ENCODE measurements around the gene ZCCHC7.

ZCCHC7 gene

DNA sequence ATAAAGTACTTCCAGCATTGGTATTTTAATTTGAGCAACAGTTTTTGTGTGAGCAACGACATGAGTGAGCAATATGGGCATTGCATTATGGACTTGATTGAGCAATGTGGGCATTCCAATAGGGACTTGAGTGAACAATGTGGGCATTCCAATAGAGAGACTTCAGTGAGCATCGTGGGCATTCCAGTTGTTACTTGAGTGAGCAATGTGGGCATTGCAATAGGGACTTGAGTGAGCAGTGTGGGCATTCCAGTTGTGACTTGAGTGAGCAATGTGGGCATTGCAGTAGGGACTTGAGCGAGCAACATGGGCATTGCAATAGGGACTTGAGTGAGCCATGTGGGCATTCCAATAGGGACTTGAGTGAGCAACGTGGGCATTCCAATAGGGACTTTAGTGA, 52.2 kb downstream of the ZCCHC7 start:
- peaks cover 5% of the 10 kb centered on the region for H3K36me3 ChIP-seq (ENCODE audit: insufficient read depth, insufficient read length, low read length)
- no peaks in the 10 kb centered on the region for H3K27me3 ChIP-seq (ENCODE audit: insufficient read depth, insufficient read length)
- H3K4me3 ChIP-seq (ENCODE audit: insufficient read length, low read depth) = no peak overlapping the region
- no peaks in the 10 kb centered on the region for H3K9me3 ChIP-seq (ENCODE audit: insufficient read depth, low read length)
- no peaks in the 10 kb centered on the region for H3K4me1 ChIP-seq (ENCODE audit: insufficient read depth, insufficient read length)
- H3K9ac ChIP-seq (ENCODE audit: insufficient read length, low read depth) = no peak overlapping the region
- TF ChIP-seq ZNF274 (IDR thresholded peaks at IDR 0.05; ENCODE audit: low read depth, low read length) (no peak), SUZ12 (IDR thresholded peaks at IDR 0.05; ENCODE audit: extremely low read depth, insufficient read depth, insufficient read length) (no peak), YY1 (IDR thresholded peaks at IDR 0.05; ENCODE audit: insufficient read depth, insufficient read length) (no peak)
- DNase-seq (ENCODE audit: low read depth, low spot score) = no peak

DNA sequence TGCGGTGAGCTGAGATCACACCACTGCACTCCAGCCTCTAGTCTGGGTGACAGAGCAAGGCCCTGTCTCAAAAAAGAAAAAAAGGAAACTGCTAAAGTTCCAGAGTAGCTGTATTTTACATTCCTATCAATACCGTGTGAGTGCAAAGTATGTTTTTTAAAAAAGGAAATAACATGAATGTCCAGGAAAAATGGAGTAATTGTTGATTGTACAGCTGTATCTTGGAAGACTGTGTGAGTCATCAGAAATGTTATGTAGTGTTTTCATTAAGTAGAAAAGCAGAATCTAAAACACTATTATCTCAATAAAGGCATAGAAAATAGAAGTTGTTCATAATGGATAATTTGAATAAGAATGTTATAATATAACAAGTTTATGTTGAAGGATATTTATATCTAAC, 53.9 kb downstream of the ZCCHC7 start:
- no peak overlapping the region for H3K9ac ChIP-seq (ENCODE audit: insufficient read length, low read depth)
- H3K27me3 ChIP-seq (ENCODE audit: insufficient read depth, insufficient read length) = no peaks in the 10 kb centered on the region
- no peaks in the 10 kb centered on the region for H3K9me3 ChIP-seq (ENCODE audit: insufficient read depth, low read length)
- no peak for TF ChIP-seq ZNF274 (IDR thresholded peaks at IDR 0.05; ENCODE audit: low read depth, low read length)
- no peak for TF ChIP-seq YY1 (IDR thresholded peaks at IDR 0.05; ENCODE audit: insufficient read depth, insufficient read length)
- TF ChIP-seq SUZ12 (IDR thresholded peaks at IDR 0.05; ENCODE audit: extremely low read depth, insufficient read depth, insufficient read length) = no peak
- H3K36me3 ChIP-seq (ENCODE audit: insufficient read depth, insufficient read length, low read length) = peaks cover 5% of the 10 kb centered on the region
- H3K4me1 ChIP-seq (ENCODE audit: insufficient read depth, insufficient read length) = no peaks in the 10 kb centered on the region
- DNase-seq (ENCODE audit: low read depth, low spot score) = no peak
- no peak overlapping the region for H3K4me3 ChIP-seq (ENCODE audit: insufficient read length, low read depth)

DNA sequence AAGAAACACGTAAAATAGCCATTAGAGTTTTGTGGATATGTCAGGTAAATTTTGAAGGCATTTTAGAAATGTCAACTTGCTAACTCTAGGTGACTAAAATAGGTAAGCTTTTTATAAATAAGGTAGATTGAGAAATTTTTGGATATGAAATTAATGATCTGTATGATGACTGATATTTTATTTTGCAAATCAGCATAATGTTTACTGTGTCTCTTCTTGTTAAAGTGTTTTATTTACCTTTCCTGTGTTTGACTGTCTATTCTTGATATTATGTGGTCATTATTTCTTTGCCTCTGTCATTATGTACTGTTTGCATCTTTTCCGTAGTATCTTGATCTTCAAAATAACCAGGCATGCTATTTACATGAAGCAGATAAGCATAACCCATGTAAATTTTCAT, 58.4 kb downstream of the ZCCHC7 start:
- no peaks in the 10 kb centered on the region for H3K9me3 ChIP-seq (ENCODE audit: insufficient read depth, low read length)
- TF ChIP-seq ZNF274 (IDR thresholded peaks at IDR 0.05; ENCODE audit: low read depth, low read length) = no peak
- no peak for TF ChIP-seq SUZ12 (IDR thresholded peaks at IDR 0.05; ENCODE audit: extremely low read depth, insufficient read depth, insufficient read length)
- no peak for TF ChIP-seq YY1 (IDR thresholded peaks at IDR 0.05; ENCODE audit: insufficient read depth, insufficient read length)
- H3K4me1 ChIP-seq (ENCODE audit: insufficient read depth, insufficient read length) = no peaks in the 10 kb centered on the region
- H3K4me3 ChIP-seq (ENCODE audit: insufficient read length, low read depth) = no peak overlapping the region
- no peak for DNase-seq (ENCODE audit: low read depth, low spot score)
- no peak overlapping the region for H3K9ac ChIP-seq (ENCODE audit: insufficient read length, low read depth)
- H3K27me3 ChIP-seq (ENCODE audit: insufficient read depth, insufficient read length) = no peaks in the 10 kb centered on the region
- no peaks in the 10 kb centered on the region for H3K36me3 ChIP-seq (ENCODE audit: insufficient read depth, insufficient read length, low read length)

DNA sequence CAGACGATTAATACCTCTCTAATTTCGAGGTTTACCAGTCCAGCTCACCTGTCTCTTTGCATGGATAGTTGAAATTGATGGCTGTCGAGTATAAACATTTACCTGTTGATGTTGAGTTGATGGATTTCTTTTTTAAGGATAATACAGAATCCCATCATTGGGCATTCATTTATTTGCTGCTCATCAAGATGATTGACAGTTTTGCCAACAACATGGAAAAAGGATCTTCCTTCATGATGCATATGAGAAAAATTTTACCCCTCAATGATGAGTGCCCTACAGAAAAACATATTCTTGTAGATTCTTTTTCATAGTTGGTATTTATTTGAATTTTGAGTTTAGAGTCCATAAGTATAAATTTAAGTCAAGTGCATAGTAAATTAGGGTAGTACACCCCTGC, 59.2 kb downstream of the ZCCHC7 start:
- no peak for DNase-seq (ENCODE audit: low read depth, low spot score)
- TF ChIP-seq YY1 (IDR thresholded peaks at IDR 0.05; ENCODE audit: insufficient read depth, insufficient read length) = no peak
- TF ChIP-seq SUZ12 (IDR thresholded peaks at IDR 0.05; ENCODE audit: extremely low read depth, insufficient read depth, insufficient read length) = no peak
- no peak for TF ChIP-seq ZNF274 (IDR thresholded peaks at IDR 0.05; ENCODE audit: low read depth, low read length)
- Histone ChIP-seq H3K4me3 (ENCODE audit: insufficient read length, low read depth) (no peak overlapping the region), H3K9me3 (ENCODE audit: insufficient read depth, low read length) (no peaks in the 10 kb centered on the region), H3K27me3 (ENCODE audit: insufficient read depth, insufficient read length) (no peaks in the 10 kb centered on the region), H3K4me1 (ENCODE audit: insufficient read depth, insufficient read length) (no peaks in the 10 kb centered on the region), H3K9ac (ENCODE audit: insufficient read length, low read depth) (no peak overlapping the region), H3K36me3 (ENCODE audit: insufficient read depth, insufficient read length, low read length) (no peaks in the 10 kb centered on the region)

DNA sequence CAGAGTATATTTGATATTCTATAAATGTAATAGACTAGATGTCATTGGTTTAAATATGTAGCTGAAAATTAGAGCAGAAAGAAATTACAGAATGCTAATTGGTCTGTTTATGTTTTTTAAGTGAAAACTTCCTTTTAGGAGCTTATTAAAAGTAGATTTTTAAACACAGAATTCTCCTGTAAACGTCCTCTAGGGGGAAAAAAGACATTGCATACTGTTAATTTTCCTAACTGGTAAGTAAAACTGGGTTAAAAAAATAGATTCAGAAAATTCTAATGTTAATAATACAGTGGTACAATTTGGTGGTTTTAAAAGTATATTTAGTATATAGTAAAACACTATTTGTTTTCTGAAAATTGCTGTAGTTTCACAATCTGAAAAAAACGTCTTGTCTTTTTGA, 59.8 kb downstream of the ZCCHC7 start:
- H3K36me3 ChIP-seq (ENCODE audit: insufficient read depth, insufficient read length, low read length) = no peaks in the 10 kb centered on the region
- H3K4me1 ChIP-seq (ENCODE audit: insufficient read depth, insufficient read length) = no peaks in the 10 kb centered on the region
- DNase-seq (ENCODE audit: low read depth, low spot score) = no peak
- no peak overlapping the region for H3K4me3 ChIP-seq (ENCODE audit: insufficient read length, low read depth)
- H3K27me3 ChIP-seq (ENCODE audit: insufficient read depth, insufficient read length) = no peaks in the 10 kb centered on the region
- TF ChIP-seq SUZ12 (IDR thresholded peaks at IDR 0.05; ENCODE audit: extremely low read depth, insufficient read depth, insufficient read length) = no peak
- TF ChIP-seq YY1 (IDR thresholded peaks at IDR 0.05; ENCODE audit: insufficient read depth, insufficient read length) = no peak
- no peak for TF ChIP-seq ZNF274 (IDR thresholded peaks at IDR 0.05; ENCODE audit: low read depth, low read length)
- H3K9me3 ChIP-seq (ENCODE audit: insufficient read depth, low read length) = peaks cover 3% of the 10 kb centered on the region; the same call in 1 of the 2 replicates
- H3K9ac ChIP-seq (ENCODE audit: insufficient read length, low read depth) = no peak overlapping the region

DNA sequence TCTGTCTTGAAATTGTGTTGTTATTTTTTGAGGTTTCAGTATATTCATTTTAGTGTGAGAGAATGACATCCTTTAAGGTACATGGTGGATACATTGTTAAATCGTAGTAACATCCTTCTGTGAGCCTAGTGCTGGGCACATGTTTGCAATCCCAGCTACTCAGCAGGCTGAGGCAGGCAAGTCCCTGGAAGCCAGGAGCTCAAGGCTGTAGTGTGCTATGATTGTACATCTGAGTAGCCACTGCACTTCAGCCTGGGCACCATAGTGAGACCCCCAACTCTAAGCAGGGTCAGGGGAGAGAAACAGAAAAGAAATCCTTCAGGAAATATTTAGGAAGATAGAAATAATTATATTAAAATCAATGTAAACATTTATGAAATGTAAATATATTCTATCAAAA, 62.3 kb downstream of the ZCCHC7 start:
- Histone ChIP-seq H3K27me3 (ENCODE audit: insufficient read depth, insufficient read length) (no peaks in the 10 kb centered on the region), H3K9me3 (ENCODE audit: insufficient read depth, low read length) (peaks cover 8% of the 10 kb centered on the region; the same call in 1 of the 2 replicates), H3K36me3 (ENCODE audit: insufficient read depth, insufficient read length, low read length) (no peaks in the 10 kb centered on the region), H3K9ac (ENCODE audit: insufficient read length, low read depth) (no peak overlapping the region), H3K4me1 (ENCODE audit: insufficient read depth, insufficient read length) (no peaks in the 10 kb centered on the region), H3K4me3 (ENCODE audit: insufficient read length, low read depth) (no peak overlapping the region)
- TF ChIP-seq ZNF274 (IDR thresholded peaks at IDR 0.05; ENCODE audit: low read depth, low read length) (no peak), SUZ12 (IDR thresholded peaks at IDR 0.05; ENCODE audit: extremely low read depth, insufficient read depth, insufficient read length) (no peak), YY1 (IDR thresholded peaks at IDR 0.05; ENCODE audit: insufficient read depth, insufficient read length) (no peak)
- DNase-seq (ENCODE audit: low read depth, low spot score) = no peak

DNA sequence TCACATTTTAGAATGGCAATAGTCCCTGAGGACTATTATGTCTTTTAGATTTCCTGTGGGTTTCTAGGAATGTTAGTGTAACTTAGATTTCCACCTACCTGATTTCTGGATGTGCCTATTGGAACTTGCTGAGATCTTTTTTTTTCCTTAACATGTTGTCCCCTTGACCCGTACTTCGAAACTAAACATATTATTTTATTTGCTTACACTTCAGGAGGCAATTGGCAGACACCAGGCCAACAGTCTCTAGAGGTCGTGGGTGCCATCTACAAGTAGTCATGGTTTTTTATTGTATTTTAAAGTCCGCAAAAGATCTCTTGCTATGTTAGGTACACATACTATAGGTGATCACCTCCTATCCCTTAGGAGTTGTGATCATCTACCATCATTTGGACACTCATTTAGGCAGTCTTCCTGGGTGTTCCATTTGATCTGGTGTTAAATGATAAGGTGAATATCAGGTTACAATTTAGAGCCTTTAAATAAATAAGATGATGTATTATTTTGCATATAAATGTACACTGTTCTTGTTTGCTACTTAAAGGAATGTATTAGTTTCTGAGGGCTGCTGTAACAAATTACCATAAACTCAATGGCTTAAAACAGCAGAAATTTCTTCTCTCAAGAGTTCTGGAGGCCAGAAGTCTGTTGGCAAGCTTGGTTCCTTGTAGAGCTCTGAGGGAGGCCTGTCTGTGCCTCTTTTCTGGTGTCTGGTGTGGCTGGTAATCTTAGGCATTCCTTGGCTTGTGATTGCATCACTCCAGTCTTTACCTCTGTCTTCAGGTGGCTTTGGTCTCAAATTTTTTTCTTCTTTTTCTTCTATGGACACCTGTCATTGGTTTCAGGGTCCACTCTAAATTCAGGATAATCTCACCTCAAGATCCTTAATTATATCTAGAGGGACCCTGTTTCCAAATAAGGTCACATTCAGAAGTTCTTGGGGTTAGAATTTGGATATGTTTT, 64.8 kb downstream of the ZCCHC7 start:
- TF ChIP-seq YY1 (IDR thresholded peaks at IDR 0.05; ENCODE audit: insufficient read depth, insufficient read length) = no peak
- no peak for TF ChIP-seq ZNF274 (IDR thresholded peaks at IDR 0.05; ENCODE audit: low read depth, low read length)
- no peak for TF ChIP-seq SUZ12 (IDR thresholded peaks at IDR 0.05; ENCODE audit: extremely low read depth, insufficient read depth, insufficient read length)
- Histone ChIP-seq H3K9ac (ENCODE audit: insufficient read length, low read depth) (no peak overlapping the region), H3K4me3 (ENCODE audit: insufficient read length, low read depth) (no peak overlapping the region), H3K27me3 (ENCODE audit: insufficient read depth, insufficient read length) (no peaks in the 10 kb centered on the region), H3K4me1 (ENCODE audit: insufficient read depth, insufficient read length) (no peaks in the 10 kb centered on the region), H3K36me3 (ENCODE audit: insufficient read depth, insufficient read length, low read length) (no peaks in the 10 kb centered on the region), H3K9me3 (ENCODE audit: insufficient read depth, low read length) (peaks cover 8% of the 10 kb centered on the region; the same call in 1 of the 2 replicates)
- DNase-seq (ENCODE audit: low read depth, low spot score) = no peak

Data from NT2/D1 (cell line).